Activated T-cell treated with anti-CD3 and anti-CD28 coated beads for 48 hours (primary cell): ENCODE data around the gene CPNE5.
"Not testable (repeated sequence)": the region's sequence is repeated elsewhere in the genome, so short reads cannot be mapped to it uniquely, and the experiment has no call there.

Experiments used
- DNase-seq: peaks from one replicate; pipeline ENCODE4 v3.0.0-alpha.2; 2020; ENCODE audit warnings: low read depth

CPNE5 gene

GRCh38 chr6:36723992-36724391 is 115.3 kb downstream of the CPNE5 start:
- DNase-seq = not testable (repeated sequence)

- no peak for DNase-seq
These were observed 116.4 kb downstream of the CPNE5 start for GRCh38 chr6:36722879-36723278.

GRCh38 chr6:36722365-36722764 is 116.9 kb downstream of the CPNE5 start:
- DNase-seq = no peak

GRCh38 chr6:36721369-36722140 is 117.7 kb downstream of the CPNE5 start:
- no peak for DNase-seq

- no peak for DNase-seq
These were observed 118.7 kb downstream of the CPNE5 start for GRCh38 chr6:36720251-36721141.

GRCh38 chr6:36719126-36719525 is 120.1 kb downstream of the CPNE5 start:
- no peak for DNase-seq

GRCh38 chr6:36718560-36718959 is 120.7 kb downstream of the CPNE5 start:
- no peak for DNase-seq

- DNase-seq = no peak
These were observed 121.2 kb downstream of the CPNE5 start for GRCh38 chr6:36717871-36718540.

GRCh38 chr6:36717231-36717825 is 121.9 kb downstream of the CPNE5 start:
- no peak for DNase-seq

- no peak for DNase-seq
These were observed 122.7 kb downstream of the CPNE5 start for GRCh38 chr6:36716476-36717093.

GRCh38 chr6:36715469-36715868 is 123.8 kb downstream of the CPNE5 start:
- DNase-seq = no peak

GRCh38 chr6:36714511-36714910 is 124.7 kb downstream of the CPNE5 start:
- DNase-seq = no peak

- no peak for DNase-seq
These were observed 125.4 kb downstream of the CPNE5 start for GRCh38 chr6:36713846-36714245.

GRCh38 chr6:36712816-36713215 is 126.4 kb downstream of the CPNE5 start:
- no peak for DNase-seq

GRCh38 chr6:36706339-36706738 is 132.9 kb downstream of the CPNE5 start:
- no peak for DNase-seq

GRCh38 chr6:36704961-36705577 is 134.2 kb downstream of the CPNE5 start:
- not testable (repeated sequence) for DNase-seq

- no peak for DNase-seq
These were observed 135.3 kb downstream of the CPNE5 start for GRCh38 chr6:36703982-36704381.

GRCh38 chr6:36703081-36703606 is 136.1 kb downstream of the CPNE5 start:
- DNase-seq = no peak

- DNase-seq = no peak
These were observed 136.6 kb downstream of the CPNE5 start for GRCh38 chr6:36702656-36703055.

- no peak for DNase-seq
These were observed 137.7 kb downstream of the CPNE5 start for GRCh38 chr6:36701401-36701991.

- DNase-seq = no peak
These were observed 138.4 kb downstream of the CPNE5 start for GRCh38 chr6:36700831-36701230.
